Medulla oblongata (tissue), 1 donor: ENCODE data around the gene ATP6V0B.

ENCODE experiments used
- DNase-seq: peaks from one replicate; pipeline ENCODE4 v3.0.0-alpha.2; 2015; ENCODE audit errors: extremely low spot score

Gene ATP6V0B

GRCh38 chr1:43946236-43947060 is 28.3 kb upstream of the ATP6V0B start, which contains the start of gene IPO13:
TSS of gene IPO13 (plus strand) at chr1:43946950. CDS start at chr1:43947601, 651 bp downstream.
- DNase-seq = peak; percentile 98

- DNase-seq = no peak
Measured at GRCh38 chr1:43947061-43947873, 27.5 kb upstream of the ATP6V0B start.

GRCh38 chr1:43947874-43948437 is 26.8 kb upstream of the ATP6V0B start:
- peak; percentile 45 for DNase-seq

DNA sequence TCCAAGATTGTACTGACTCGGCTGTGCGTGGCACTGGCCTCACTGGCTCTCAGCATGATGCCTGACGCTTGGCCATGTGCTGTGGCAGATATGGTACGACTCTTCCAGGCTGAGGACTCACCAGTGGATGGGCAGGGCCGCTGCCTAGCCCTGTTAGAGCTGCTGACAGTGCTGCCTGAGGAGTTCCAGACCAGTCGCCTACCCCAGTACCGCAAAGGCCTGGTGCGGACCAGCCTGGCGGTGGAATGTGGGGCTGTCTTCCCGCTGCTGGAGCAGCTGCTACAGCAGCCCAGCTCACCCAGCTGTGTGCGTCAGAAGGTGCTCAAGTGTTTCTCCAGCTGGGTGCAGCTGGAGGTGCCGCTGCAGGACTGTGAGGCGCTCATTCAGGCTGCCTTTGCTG is 25.1 kb upstream of the ATP6V0B start:
- no peak for DNase-seq

DNA sequence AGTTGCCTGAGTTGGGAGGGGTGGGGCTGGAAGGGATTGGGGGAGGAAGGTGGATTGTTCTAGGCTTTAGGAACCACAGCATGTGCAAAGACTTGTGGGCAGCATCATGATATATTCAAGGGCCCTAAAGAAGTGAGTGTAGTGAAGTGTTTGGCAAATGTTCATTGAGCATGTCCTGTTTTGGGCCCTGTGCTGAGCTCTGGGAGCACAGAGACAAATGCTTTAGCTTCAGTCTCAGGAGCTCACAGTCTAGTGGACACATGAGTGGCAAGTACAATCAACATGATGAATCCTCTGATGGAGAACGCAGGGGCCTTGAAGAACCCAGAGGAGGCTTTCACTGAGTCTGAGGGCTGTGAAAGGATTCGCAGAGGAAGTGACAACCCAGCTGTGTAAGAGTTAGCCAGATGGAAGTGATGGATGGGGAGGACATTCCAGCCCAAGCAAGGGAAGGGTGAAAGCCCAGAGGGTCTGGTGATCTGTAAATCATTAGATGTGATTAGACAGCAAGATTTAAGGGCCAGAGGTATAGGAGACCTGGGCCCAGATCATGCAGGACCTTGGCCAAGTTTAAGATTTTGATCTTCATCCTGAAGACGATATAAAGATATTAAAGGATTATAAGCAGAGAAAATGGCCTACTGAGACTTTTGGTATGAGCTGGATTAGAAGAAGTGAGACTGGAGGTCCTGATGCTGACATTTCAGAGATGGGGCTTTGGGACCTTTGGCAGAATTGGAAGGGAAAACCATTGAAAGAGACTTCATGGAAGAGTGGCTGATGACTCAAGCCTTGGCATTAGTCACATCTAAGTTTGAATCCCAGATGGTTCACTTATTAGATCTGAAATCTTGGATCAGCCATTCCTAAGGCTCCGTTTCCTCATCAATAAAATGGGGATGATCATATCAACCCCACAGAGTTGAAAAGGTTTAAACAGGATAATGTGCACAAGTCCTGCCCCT is 23.5 kb upstream of the ATP6V0B start:
- DNase-seq = no peak

DNA sequence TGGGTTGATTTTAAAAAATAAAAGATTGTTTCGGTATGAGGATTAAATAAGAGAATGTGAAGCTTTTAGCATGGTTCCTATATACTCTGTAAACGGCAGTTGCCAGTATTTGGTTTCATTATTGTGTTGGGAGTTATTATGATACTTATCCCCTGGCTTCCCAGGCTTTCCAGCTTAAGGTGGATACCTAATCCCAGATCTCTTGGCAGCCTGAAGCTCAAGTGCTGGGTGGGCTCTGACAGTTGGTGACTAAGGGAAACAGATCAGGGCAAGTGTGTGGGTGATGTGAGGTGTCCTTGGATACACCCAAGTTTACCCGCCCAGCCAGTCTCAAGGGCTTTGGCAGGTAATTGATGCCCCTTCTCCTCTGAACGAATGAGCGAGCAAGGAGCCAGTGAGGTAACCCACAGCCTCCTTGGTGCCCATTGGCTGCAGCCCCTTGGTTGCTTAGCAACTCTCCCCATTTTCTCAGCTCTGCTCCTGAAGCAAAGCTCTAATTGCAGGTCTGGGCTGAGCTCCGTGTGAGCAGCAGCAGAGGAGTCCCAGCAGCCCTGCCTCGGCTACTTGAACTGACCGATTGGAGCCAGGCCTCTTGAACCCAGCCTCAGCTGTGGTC is 21.9 kb upstream of the ATP6V0B start:
- no peak for DNase-seq

DNA sequence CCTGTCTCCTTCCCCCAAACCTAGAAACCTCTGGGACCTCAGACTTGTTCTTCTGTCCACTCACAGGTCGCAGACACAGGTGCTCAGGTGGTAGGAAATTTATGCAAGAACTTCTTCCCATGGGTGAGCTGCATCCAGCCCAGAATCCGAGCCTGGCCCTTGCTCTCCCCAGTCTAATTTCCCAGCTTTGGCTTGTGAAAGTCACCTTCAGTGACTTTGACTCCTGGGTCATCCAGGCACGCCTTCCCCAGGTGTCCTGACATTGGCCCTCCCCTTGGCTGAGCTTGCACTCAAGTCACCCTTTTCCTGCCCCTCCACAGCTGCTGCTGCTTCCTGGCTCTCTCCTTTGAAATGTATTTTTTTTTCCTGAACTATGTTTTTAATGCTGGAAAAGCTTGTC is 21.4 kb upstream of the ATP6V0B start:
- no peak for DNase-seq

- DNase-seq = peak; percentile 92
Measured at GRCh38 chr1:43954036-43954435, 20.7 kb upstream of the ATP6V0B start.

GRCh38 chr1:43956234-43956633 is 18.5 kb upstream of the ATP6V0B start:
- no peak for DNase-seq

GRCh38 chr1:43957407-43958040 is 17.2 kb upstream of the ATP6V0B start:
- no peak for DNase-seq

GRCh38 chr1:43958351-43959255 is 16.2 kb upstream of the ATP6V0B start:
- no peak for DNase-seq

DNA sequence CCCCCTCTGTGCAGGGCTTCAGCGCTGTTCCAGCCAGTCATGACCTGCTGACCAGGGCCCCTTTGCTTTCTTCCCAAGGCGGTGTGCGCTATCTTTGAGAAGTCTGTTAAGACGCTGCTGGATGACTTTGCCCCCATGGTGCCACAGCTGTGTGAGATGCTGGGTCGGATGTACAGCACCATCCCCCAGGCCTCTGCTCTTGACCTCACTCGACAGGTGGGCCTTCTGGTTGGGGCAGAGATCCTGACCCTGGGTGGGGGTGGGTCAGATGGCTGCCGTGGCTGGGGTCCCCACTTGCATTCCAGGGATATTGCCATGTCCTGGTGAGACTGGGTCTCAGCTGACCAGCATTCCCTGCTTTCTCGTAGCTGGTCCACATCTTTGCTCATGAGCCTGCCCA is 14.0 kb upstream of the ATP6V0B start:
- DNase-seq = no peak

- peak; percentile 79 for DNase-seq
Measured at GRCh38 chr1:43961692-43962091, 13.1 kb upstream of the ATP6V0B start.

DNA sequence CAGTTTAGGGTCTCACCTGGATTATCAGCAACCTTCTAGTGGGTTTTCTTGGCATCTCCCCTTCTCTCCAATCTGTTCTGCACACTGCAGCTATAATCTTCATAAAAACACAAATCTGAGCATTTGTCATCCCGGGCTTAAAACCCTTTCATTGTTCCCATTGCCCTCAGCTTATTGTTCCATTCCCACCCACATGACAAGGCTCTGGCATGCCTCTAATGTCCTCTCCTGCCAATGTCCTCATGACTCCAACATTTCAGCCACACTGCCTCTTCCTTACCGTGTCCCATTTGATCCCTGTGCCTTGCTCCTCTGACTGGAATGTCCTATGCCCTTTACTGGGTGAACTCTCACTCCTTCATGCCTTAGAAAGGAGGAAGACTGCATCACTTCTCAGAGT is 12.4 kb upstream of the ATP6V0B start:
- DNase-seq = peak; percentile 75

GRCh38 chr1:43963006-43963405 is 11.8 kb upstream of the ATP6V0B start:
- no peak for DNase-seq

- no peak for DNase-seq
Measured at GRCh38 chr1:43963890-43964289, 10.9 kb upstream of the ATP6V0B start.

DNA sequence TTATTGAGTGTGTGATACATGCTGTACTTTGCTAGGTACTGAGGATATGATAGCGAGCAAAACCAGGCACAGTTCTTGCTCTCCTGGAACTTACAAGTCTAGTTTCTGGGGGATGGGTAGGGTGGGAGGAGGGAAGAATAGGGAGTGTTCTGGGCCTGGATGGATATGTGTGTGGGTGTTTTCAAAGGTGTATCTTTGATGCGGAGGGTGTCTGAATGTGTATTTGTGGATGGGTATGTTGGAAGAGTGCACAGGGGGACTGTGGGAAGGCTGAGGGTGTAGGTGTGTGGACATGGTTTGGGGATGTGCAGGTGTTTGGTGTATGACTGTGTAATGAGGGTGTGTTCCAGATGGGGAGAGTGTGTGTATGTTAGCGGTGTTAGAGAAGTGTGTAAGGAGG is 9.4 kb upstream of the ATP6V0B start:
- DNase-seq = no peak

- DNase-seq = no peak
Measured at GRCh38 chr1:43968348-43968948, 6.3 kb upstream of the ATP6V0B start.

DNA sequence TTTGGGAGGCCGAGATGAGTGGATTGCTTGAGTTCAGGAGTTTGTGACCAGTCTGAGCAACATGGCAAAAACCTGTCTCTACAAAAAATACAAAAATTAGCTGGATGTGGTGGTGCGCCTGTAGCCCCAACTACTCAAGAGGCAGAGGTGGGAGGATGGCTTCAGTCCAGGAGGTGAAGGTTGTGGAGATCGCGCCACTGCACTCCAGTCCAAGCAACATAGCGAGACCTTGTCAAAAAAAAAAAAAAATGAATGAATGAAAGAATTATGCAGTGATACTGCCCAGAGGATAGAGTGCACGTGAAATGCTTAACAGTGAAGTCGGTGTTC is 5.4 kb upstream of the ATP6V0B start:
- no peak for DNase-seq
